HEK293 (cell line): ENCODE data around the gene OR6X1.

ENCODE experiments used
- ZNF274 ChIP-seq, 2 experiments: fragments of 200-500 bp in 1 of 2; fragments of 450-650 bp in 1 of 2; sonication (Bioruptor generic) in 1 of 2; formaldehyde crosslinking in 1 of 2; IDR thresholded peaks; 2 replicates each; pipeline versions ENCODE4 v1.5.1 to v1.6.1; 2014 to 2016; ENCODE audit warnings: borderline replicate concordance in 1 of 2, inconsistent platforms in 1 of 2, low read length in 1 of 2, missing biosample characterization in 1 of 2, missing genetic modification characterization in 1 of 2
- TF ChIP-seq, protein P1 (sequence below): fragments of 450-650 bp; formaldehyde crosslinking; IDR thresholded peaks from 2 replicates; pipeline ENCODE4 v1.5.1; 2016; ENCODE audit warnings: missing biosample characterization, missing genetic modification characterization

GRCh38 chr11:123745764-123746451 lies 8.4 kb downstream of the OR6X1 start:
- TF ChIP-seq, protein P1, sequence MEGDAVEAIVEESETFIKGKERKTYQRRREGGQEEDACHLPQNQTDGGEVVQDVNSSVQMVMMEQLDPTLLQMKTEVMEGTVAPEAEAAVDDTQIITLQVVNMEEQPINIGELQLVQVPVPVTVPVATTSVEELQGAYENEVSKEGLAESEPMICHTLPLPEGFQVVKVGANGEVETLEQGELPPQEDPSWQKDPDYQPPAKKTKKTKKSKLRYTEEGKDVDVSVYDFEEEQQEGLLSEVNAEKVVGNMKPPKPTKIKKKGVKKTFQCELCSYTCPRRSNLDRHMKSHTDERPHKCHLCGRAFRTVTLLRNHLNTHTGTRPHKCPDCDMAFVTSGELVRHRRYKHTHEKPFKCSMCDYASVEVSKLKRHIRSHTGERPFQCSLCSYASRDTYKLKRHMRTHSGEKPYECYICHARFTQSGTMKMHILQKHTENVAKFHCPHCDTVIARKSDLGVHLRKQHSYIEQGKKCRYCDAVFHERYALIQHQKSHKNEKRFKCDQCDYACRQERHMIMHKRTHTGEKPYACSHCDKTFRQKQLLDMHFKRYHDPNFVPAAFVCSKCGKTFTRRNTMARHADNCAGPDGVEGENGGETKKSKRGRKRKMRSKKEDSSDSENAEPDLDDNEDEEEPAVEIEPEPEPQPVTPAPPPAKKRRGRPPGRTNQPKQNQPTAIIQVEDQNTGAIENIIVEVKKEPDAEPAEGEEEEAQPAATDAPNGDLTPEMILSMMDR (tag by site-specific recombination), result no peak
- no peak for TF ChIP-seq ZNF274 (IDR thresholded peaks at IDR 0.05; ENCODE audit: low read length)
- TF ChIP-seq ZNF274 (tag by site-specific recombination; IDR thresholded peaks at IDR 0.05; ENCODE audit: borderline replicate concordance), result no peak
